NOMO-1 (cell line): ENCODE measurements around the gene OR5AU1.

Experiments used
- DNase-seq, 2 experiments: peaks; one replicate each; lab custom pipeline; 2025; ENCODE audit not compliant: unreplicated experiment in 2 of 2; lab: John Stamatoyannopoulos, UW

OR5AU1 gene

DNA sequence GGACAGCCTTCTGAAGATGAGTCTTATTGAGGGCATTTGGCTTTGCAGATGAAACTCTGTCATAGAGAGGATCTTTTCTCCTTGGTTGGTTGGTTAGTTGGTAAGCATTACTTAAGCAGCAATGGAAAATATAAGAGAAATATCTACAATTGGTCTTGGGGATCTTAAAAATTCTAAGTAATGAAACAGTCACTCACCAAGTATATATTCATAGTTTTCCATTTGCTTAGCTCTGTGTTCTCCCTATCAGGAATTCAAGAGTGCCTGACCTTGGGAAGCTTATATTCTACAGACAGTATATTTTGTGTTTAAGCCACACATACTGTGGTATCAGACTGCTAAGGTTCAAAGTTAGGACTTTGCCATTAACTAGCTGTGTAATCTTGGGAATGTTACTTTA is at the start of gene OR5AU1:
Gene OR5AU1, minus strand, starts transcription at position 101 of the 400 bp plus-strand sequence. CDS start 191 bp downstream, outside the sequence.
- DNase-seq, result no peak

DNA sequence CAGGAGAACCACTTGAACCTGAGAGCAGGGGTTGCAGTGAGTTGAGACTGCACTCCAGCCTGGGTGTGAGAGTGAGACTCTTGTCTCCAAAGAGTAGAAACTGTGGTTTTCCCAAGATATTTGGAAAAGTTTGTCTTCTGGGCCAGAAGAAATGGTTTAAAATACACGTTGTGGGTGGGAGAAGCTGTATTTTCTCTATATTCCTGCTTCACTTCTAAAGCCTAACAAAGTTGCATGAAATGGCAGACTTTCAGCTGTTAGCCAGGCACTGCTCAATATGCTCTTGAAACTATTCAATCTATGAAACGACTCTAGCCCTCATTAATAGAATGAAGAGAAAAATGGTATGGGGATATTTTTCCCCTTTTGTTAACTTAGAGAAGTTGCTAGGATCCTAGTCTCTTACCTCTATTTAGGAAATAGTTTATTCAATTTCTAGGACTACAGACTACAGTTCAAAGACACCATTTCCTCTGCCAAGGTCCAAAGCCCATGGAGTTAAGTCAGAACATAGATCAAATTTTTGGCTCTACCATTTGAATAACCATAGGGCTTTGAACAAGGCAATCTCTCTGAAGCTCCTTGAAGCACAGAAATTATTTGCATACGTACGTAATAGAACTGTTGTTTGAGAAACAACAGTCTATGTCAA is 49.3 kb upstream of the OR5AU1 start:
- DNase-seq, result no peak

DNA sequence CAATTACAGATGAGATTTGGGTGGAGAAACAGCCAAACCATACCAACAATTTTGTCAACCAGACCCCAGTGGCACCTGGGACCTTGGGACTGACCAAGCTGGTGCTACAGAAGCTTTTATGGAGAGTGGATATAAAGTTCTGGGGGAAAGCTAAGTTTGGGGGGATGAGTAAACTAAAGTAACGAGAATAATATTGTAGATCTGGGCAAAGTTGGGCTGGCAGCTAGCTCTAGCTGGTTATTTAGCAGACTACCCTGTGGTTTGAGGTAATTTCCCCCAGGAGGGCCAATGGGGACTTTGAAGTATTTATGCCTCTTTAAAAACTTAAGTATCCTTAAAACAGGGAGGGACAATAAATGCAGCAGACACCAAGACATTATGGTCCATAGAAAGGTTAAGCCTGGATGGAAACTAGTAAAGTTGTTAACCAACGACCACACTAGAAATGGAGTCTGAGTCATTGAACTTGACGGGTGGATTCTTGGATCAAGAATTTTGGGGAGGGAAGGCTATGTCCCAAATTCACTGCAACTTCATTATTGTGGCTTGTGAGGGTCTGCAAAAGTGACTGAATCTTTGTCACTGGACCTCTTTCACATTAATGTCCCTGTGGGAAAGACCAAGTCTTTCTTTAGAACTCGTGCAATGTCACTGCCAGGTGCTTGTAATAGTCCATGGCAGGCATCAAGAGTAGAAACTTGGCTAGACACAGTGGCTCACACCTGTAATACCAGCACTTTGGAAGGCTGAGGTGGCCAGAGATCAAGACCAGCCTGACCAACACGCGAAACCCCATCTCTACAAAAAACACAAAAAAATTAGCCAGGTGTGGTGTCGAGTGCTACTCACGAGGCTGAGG is 48.5 kb upstream of the OR5AU1 start:
- DNase-seq, result no peak

DNA sequence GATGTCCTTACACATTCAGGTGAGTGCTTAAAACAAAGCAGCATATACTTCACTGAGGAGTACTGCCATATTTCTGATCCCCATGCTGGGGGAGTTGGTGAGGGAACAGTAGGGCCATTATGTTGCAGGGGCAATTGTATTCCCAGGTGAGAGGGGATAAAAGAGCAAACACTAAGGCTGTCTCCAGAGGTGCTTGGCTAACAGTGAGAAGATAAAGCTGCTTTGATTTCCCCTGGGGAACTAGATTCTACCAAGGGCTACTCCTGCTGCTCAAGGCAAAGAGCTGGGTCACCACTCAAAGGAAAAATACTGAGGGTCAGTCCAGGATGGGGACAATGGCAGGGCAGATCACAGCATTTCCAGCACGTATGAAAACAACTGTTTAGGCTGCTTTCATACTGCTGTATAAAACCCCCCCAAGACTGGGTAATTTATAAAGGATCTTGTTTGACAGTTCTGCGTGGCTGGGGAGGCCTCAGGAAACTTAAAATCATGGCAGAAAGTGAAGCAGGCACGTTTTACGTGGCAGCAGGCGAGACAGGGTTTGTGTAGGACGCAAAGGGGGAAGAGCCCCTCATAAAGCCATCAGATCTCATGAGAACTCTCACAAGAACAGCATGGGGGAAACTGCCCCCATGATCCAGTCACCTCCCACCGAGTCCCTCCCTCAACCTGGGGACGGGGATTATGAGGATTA is 47.8 kb upstream of the OR5AU1 start:
- no peak for DNase-seq

DNA sequence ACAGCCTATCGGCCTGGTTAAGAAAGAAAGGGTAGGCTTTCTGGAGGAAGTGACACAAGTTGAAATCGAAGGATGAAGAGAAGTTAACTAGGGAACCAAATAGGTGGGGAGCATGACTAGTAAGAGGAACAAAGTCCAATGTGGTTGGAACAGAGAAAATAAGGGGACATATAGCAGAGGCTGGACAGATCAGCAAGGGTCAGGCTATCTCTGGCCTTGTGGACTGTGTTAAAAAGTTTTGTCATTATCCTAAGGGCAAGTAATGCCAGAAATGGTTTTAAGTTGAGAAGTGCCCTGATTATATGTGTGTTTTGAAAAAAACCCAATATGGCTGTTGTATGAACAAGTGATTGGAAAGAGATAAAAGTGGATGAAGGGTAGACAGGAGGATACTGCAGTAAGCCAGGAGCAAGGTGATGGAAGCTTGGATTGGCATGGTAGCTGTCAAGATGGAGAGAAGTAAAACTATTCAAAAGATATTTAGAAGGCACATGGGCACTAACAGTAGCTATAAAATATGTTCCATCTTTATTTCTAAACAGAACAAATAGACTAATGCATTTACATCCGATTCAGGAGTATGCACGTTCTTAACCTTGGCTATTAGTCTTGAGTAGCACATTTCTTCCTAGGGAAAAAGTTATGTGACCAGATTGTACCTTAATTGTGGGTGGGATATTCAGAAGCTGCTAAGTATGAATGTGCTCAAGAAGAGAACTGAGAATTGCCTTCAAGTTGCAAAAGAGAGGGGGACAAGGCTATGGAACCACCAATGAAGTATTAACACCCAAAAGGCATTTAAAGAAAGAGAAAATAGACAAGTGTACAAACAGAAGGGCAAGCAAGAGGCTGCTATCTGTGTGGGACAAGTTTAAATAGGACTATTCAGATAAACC is 46.8 kb upstream of the OR5AU1 start:
- DNase-seq, result peak in 1 of 2 experiments; percentile 44

DNA sequence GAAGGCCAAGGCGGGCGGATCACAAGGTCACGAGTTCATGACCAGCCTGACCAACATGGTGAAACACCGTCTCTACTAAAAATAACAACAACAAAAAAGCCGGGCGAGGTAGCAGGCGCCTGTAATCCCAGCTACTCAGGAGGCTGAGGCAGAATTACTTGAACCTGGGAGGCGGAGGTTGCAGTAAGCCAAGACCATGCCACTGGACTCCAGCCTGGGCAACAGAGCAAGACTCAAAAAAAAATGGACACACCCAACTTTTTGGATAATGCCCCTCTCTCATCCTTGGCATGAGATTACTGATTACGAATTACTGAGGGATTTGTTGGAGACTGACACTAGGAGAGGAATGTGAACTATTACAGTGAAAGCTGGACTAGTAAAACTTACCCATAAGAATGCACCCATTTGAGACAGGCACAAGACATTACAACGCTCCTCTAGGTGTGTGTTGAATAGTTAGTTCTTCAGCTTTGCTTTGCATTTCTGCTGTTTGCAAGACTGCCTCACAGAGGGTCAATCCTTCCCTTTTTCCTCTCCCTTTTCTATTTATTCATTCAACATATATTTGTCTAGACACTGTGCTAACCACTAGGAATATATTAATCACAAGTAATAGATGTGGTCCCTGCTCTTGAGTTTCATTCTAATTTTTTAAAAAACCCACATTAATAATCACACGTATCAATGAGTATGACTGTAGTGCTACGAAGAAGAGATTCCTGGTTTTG is 46.0 kb upstream of the OR5AU1 start:
- no peak for DNase-seq

DNA sequence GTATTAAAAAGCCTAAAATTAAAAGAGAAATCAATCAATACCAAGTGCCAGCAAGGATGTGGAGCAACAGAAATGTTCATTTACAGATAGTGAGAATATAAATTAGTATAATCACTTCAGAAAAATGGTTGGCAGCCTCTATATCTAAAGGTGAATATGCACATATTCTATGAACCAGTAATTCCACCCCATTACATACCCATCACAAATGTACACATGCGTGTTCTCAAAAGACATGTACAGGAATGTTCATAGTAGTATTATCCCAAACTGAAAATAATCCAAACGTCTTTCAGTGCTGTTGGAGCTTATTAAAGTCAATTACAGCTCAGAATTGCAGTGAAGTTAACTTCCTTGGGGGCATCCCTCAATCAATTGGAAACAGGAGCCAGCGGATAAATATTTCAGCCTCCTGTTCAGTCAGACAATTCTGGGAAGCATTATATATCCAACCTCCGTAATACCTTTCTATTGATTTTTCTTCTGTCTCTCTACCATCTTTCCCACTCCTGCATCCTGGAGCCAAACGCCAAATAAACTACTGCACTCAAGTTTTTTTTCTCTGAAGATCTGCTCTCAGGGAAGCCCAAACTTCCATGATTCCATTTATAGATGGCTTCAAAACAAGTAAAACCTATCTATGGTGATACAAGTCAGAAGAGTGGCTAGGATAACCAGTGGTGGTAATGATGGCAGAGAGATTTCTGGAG is 45.0 kb upstream of the OR5AU1 start:
- DNase-seq, result no peak

DNA sequence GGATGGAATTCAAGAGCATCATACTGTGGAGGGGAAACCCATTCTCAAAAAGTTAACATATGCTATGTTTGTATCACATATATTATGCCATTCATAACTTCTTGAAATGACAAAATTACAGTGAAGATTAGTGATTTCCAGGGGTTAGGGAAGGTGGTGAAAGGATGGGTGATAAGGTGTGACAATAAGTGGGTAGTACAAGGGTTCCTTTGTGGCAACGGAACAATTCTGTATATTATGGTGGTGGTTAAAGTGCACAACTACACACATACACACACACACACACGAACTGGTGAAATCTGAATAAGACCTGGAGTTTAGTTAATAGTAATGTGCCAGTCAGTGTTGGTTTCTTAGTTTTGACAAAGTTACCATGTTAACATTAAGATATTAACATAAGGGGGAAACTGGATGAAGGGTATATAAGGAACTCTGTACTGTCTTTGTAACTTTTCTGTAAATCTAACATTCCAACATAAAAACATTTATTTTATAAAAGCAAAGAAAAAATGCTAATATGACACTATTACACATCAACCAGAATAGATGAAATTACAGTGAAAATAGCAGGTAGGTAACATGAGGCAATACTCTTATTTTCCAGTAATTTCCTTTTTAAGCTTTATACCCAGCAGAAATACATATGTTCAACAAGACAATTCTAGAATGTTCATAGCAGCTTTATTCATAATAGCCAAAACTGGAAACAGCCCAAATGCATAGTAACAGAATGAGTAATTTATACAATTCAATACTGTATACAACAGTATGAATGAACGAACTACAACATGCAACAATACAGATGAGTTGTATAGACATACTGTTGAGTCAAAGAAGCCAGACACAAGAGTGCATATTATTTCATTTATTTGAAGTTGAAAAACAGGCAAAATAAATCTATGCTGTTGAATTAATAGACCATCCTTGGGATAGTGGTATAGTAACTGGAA is 44.0 kb upstream of the OR5AU1 start:
- DNase-seq, result no peak

DNA sequence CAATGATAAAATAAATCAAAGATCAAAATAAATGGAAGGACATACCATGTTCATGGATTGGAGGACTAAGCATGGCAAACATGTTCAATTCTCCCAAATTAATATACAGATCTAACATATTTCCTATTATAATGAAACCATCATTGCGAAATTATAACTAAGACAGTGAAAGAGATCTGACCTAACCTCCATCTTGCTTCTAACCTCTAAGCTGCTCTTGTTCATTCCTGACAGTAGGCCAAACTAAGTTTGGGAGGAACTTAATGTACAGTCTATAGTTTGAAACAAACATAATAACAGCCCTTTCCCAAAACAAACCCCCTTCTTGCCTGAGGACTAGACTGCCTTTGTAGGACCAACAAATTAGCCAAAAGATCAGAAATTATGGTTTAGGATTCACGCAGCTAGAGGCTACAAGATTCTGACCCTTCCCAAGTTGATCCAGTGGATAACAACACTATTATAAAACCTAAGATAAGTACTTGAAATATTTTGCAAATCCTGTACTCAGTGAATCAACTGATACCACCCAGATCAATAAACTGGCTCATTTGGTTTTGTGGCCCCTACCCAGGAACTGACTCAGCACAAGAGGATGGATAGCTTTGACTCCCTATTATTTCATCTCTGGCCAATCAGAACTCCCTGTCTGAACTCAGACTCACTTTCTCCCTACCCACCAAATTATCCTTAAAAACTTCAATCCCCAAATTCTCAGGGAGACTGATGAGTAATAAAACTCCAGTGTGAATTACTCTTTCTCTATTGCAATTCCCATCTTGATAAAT is 41.7 kb upstream of the OR5AU1 start:
- DNase-seq, result no peak

DNA sequence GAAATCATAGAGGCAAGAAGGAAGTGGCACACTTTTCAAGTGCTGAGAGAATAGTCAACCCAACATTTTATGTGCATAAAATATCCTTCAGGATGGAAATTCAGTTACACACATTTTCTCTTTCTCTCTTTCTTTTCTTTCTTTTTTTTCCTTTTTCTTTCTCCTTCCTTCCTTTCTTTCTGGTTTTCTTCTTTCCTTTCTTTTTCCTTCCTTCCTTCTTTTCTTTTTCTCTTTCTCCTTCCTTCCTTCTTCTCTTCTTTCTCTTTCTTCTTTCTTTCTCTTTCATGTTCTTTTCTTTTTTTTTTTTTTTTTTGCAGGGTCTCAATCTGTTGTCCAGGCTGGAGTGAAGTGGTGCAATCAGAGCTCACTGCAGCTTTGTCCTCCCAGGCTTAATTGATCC is 38.7 kb upstream of the OR5AU1 start:
- DNase-seq, result no peak

DNA sequence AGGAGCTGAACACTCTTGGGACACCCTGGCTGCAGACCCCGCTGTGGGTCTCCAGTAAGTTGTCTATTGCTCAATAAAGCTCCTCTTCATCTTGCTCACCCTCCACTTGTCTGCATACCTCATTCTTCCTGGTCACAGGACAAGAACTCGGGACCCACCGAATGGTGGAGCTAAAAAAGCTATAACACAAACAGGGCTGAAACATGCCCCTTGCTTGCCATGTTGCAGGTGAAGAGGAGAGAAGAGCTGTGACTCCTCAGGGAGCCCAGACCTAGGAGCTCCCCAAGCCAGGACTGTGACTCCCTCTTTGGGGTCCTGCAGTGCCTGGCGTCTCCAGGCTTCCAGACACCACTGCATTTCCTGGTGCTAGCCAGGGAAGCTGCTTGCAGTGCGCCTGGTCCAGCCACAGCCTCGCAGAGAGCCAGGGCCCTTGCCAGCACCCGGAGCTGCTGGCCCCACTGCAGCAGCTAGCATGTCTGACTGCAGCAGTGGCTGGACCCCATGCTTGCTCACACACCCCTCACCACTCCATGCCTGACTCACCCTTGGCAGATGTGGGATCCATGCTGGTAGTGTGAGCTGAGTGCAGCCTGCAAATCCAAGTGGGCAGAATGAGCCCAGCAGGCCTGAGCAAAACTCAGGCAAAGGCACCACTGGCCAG is 37.1 kb upstream of the OR5AU1 start:
- DNase-seq, result no peak

DNA sequence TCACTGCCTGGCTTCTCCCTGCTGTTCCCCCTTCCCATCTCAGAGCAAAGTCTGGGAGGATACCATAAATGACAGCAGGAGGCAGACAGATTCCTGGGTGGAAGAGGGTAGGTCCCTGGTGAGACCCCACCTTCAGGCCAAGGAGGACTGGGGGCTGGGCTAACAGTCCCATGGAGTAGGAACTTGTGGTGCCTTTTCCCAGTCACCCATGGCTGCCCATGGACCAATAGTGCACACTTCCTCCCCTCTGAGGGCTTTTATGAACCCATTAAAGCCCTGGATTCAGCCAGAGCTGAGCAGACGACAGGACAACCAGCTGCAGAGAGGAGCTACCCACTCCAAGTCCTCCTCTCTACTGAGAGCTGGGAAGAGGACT is 36.6 kb upstream of the OR5AU1 start:
- no peak for DNase-seq

DNA sequence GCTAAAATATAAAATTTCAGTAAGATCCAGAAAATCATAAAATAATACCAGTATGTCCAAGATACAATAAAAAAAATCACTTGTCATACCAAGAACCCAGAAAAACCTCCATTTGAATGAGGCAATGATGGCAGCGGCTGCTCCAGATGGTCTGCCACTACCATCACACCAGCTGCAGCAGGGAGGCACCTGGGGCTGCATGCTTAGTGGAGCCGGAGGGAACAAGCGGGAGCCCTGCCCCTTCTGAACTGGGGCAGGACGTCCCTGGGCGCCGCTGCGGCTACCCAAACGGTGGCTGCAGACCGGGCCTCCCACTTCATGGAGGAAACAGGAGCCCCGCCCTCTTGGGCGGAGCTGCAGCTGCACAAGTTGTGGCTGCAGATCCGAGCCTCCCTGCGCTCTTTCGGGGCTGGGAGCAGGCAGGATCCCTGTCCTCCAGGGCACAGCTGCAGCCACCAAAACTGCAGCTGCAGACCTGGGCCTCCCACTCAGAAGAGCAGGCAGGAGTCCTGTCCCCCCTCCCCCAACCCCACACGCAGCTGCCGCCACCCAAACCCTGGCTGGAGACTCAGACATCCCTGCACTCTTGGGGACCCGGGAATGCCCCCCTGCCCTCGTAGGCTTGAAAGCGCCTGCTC is 36.1 kb upstream of the OR5AU1 start:
- DNase-seq, result peak; percentile 74 to 77

DNA sequence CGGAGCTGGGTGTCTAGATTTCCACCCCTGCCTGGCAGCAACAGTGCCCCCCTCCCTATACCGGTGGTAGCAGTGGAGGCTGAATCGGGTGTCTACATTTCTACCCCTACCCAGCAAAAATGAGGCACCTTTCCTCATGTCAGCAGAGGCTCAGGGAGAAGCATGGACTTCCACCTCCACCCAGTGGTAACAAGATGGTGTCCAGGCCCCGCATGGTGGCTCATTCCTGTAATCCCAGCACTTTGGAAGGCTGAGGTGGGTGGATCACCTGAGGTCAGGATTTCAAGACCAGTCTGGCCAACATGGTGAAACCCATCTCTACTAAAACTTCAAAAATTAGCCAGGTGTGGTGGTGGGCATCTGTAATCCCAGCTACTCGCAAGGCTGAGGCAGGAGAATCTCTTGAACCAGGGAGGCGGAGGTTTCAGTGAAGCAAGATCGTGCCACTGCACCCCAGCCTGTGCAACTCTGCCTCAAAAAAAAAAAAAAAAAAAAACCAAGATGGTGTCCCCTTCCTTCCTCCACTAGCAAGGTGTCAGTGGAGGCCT is 35.5 kb upstream of the OR5AU1 start:
- no peak for DNase-seq

DNA sequence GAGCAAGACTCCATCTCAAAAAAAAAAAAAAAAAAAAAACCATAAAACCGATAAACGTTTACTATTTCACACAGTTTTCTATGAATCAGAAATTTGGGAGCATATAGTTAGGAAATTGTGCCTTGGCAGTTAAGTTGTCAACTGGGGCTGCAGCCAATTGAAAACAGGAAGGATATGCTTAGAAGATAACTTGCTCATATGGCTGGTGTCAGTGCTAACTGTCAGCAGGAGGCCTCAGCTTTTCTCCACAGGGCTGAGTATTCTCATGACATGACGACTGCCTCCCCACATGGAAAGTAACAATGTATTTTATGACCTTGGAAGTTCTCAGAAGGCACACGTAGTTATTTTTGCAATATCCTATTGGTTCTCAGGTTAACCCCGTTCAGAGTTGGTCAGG is 29.6 kb upstream of the OR5AU1 start:
- peak; percentile 42 to 63 for DNase-seq

DNA sequence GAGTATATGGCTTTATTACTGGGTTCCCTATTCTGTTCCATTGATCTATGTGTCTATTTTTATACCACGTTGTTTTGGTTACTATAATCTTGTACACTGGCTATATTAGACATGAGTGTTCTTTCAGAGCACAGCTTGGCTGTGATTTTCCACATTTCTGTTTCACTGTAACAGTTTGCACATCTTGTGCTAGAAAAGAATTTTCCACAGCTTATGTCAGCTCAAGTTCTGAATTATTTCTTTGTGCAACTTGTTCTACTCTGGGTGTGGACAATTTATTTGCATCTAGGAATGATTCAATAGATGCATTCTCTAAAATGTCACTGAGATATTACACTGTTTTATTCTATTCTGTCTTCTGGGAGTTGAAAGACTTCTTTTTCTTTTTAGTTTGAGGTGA is 28.4 kb upstream of the OR5AU1 start:
- DNase-seq, result no peak
